Measurements from ENCODE around the gene C16orf95.
"Not testable (repeated sequence)": the region's sequence is repeated elsewhere in the genome, so short reads cannot be mapped to it uniquely, and the experiment has no call there.

The C16orf95 gene

DNA sequence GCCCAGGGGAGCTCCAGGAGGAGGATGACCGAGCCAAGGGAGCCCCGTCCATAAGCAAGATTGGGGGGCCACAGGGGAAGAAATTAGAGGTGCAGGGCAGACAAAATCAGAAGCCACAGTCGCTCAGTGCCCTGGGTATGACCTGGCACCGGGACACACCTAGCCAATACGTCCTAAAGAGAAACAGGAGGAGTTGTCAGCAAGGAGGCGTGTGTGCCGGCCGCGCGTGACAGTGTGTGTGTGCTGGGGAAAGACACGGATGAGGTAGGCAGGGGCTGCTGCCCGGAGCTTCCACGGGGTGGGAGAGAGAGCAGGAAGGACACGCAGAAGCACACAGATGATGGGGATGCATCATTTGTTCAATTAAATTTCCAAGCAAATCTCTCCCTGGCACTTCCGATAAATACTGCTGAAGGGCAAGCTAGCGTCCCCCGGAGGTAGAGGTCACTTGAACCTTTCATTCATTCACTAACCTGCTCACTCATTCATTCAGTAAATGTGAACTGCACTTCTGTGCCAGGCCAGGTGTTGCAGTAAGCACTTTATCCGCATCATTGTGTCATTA, 38.0 kb downstream of the C16orf95 start:
- no peak for DNase-seq

DNA sequence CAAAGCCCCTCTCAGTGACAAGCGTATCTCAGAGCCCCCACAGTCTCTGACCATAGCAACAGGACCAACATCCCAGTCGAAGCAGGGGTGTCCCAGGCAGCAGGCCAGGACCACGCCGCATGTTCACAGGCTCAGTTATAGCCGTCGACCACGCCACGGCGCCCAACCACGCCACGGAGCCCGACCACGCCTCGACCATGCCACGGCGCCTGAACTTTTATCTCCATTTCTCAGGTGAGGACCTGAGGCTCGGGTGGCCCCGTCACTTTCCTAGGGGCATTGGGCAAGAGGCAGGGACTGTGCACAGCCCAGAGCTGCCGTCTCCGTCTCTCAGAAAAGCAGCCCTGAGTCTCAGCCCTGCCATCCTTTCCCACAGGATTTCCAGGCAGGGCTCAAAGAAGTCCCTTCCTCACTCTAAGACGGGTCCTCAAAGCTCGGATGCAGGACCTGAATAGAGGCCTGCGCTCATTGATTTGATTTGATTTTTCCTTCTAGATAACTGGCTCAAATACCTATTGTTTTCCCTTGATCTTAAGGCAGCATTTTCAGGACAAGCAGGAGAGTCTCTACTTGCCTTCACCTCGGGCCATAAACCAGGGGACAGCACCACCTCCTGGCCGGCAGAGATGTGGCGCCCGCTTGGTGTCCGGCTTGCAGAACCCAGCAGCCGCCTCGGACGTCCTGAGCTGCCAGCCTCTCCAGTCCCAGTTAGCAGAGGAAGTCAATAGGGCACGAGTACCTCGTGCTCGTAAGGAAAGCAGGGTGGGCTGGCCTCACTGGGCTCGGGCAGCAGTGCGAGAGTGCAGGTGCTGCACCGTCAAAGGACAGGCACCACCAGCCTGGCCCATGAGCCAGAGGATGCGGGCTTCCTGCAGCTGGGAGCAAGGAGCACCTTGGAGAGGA, 38.8 kb downstream of the C16orf95 start:
- peak; percentile 58 to 62 for DNase-seq

DNA sequence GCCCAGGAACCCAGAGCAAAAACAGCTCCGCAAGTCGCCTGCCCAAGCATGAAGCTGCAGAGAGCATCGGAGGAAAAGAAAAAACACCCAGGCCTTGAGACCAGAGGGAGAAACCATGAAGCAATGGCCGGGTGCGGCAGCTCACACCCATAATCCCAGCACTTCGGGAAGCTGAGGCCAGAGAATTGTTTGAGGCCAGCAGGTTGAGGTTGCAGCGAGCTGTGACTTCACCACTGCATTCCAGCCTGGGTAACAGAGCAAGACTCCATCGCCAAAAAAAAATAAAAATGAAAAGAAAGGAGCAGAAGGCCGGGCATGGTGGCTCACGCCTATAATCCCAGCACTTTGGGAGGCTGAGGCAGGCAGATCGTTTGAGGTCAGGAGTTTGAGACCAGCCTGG, 40.3 kb downstream of the C16orf95 start:
- DNase-seq = no peak

DNA sequence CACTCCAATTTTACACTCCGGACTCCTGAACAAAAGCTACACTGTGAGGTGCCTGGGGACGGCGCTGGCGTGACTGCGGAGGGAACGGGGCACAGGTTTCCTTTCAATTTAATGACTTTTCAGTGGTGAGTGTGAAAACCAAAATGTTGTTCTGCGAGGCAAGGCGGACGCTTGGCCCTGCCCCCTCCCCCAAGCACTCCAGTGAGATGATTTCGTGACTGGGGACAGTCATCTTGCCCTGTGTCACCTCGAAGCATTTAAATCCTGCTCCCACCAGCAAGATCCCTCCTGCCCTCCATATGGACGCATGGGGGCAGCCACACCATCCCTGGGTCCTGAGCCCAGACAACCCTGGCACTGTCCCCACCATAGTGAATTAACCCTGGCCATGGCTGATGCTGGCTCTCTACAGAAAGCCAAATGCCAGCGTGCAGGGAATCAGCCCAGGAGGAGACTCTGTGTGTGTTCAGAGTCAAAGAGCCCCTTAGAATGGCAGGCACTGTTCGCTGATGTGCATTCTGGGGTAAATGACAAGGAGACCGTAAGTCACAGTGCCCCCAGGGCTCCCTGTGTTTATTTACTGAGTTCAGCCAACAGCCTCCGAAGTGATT, 41.0 kb downstream of the C16orf95 start:
- no peak for DNase-seq

DNA sequence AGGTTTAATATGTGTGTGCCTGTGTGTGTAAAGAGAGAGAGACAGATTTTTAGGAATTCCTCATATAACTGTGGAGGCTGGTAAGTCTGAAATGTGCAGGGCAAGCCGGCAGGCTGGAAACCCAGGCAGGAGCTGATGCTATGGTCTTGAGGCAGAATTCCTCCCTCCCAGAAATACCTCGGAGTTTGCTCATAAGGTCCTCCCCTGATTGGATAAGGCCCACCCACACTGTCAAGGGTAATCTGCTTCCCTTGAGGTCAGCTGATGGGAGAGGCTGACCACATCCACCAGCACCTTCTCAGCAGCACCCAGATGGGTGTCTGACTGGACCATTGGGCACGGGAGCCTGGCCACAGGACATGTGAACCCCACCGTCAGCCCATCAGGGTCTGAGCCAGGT, 42.4 kb downstream of the C16orf95 start:
- no peak for DNase-seq

DNA sequence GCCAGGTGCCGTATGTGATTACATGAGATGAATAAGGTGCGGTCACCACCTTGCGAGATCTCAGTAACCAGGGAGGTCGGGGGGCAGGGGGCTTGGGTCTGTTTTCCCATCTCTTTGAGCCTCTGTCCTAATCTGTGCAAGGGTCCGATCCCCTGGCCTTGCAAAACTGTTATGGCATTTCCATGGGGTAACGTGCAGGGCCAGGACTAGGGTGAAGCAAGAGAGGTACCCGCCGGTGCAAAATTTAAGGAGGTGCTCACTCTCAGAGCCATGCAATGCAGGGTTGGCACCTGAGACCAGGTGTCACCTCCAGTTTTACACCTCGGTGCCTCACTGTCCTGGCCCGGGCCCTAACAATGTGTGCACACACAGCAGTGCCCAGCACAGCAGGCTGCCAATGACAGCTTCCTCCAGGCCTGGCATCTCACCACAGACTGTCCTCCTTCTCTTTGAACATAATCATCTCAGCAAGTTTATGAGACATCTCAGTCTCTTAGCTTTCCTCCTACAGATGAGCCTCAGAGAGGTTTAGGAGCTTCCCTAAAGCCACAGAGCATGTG, 43.6 kb downstream of the C16orf95 start:
- DNase-seq = no peak

DNA sequence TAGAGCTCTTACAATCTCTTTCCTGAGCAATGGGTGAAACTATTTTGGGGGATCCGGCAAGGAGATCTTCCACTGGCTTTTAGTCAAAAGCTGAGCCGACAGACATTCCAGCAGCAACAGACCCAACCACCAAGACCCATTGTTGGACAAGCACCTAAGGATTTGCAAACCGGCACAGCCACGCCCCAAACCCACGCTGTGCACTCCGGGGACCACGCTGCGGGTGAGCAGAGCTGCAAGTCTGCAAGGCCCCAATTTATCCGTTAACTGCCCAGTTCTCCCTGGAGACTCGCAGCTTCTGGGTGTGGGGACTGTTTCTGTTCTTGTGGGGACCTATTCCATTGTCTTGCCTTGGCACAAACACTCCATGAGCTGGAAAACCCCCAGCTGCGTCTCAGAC, 45.9 kb downstream of the C16orf95 start:
- no peak for DNase-seq

DNA sequence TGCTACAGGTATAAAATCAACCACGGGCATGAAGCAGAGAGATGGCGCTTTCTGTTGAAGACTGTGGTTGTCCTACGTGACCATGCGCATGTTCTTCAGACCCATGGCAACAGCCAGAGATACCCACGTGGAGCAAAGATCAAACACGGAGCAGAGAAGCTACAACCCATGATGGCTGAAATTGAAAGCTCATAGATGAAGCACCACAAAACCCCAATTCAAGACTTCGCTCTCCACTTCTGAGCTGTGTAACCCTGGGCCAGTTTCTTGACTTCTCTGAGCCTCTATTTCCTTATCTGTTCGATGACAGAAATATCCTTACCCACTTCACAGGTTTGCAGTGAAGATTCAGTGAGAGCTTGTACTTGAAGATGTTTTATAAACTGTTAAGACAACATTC, 49.6 kb downstream of the C16orf95 start:
- DNase-seq = no peak

DNA sequence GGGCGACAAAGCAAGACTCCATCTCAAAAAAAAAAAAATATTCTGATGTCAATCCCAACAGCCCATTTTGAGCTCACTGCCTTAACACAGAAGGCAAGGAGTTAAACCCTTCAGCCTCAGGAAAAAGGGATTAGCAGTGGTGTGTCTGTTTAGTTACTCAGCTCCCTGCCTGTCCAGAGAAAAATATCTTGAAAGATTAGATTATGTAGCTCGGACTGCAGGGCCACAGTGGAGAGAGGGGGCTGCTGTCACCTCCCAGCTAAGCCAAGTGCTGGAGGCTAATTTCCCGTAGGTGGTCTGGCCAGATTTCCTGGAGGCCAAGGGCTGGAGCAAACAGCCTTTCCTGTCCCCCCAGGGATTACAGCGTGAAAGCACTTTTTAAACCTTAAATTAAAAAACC, 50.3 kb downstream of the C16orf95 start:
- no peak for DNase-seq

DNA sequence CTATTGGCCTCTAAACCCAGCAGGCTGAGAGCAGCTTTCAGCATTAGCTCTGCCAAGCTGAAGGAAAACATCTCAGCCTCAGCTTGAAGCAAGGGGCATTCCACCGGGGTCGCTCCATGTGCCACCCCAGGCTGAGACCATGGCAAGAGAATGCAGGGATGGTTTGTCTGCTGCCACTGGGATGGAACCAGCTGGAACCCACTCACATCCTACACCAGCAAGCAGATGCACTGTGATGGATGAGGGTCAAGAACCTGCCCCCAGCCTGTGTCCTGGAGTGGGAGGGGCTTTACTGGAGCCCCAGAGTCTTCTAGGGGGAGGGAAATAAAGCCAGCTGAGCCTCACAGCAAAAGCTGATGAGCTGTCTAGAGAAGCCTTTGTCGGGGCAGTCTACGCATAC, 51.9 kb downstream of the C16orf95 start:
- no peak for DNase-seq

DNA sequence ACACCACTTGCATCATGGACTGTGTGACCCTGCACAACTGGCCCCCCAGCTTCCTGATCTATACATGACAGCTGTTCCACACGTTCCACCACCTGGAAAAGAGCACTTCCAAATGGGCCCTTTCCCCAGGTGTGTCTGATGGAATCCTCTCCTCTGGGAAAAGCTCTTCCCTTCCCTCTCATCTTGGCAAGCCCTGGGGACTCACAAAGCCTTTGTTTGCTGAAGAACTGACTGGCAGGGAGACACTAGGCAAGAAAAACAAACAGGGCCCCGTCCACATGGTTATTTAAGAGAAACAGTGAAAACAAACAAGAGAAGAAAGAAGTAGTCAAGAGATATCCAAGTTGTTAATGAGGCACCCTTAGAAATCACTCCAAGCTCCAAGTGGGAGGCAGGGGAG, 52.6 kb downstream of the C16orf95 start:
- DNase-seq = no peak

DNA sequence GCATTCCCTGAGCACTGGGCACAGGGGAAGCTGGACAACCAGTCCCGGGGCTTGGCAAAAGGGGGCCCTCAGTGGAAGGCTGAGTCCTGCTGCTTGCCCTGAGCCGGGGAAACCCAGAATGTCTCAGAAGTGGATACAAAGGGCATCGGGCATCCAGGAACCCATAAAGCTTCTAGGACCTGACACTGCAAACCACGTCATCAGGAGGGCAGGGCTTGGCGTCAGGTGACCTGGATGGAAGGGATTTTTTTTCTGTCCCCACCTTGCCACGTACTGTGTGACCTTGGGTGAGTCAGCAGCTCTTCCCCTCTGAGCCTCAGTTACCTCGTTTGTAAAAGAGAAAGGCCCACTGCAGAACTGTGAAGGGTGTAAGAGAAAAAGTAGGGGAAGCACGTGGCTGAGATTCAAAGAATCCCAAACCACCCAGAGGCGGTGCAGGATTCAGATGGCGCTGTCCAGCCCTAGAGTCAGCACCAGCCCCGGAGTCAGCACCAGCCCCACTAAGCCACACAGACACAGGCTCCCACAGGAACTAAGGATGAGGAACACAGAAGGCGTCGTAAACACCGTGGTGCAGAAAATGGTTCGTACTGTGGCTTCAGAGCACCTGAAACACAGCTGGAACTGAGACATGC, 53.7 kb downstream of the C16orf95 start:
- DNase-seq = no peak

DNA sequence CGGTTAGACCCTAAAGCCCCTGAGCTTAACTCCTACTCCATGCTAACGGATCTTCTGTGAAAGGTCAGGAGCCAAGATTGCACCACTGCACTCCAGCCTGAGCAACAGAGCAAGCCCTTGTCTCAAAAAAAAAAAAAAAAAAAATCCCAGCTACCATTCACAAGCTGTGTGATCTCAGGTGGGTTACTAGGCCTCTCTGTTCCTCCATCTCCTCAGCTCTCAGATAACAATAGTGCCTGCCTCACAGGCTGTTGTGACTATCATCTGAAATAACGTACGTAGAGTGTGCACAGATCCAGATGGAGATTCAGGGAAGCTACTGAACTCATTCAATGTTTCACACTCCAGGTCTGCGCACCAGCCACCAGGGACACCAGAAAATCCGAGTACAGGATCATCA, 57.8 kb downstream of the C16orf95 start:
- DNase-seq = no peak

DNA sequence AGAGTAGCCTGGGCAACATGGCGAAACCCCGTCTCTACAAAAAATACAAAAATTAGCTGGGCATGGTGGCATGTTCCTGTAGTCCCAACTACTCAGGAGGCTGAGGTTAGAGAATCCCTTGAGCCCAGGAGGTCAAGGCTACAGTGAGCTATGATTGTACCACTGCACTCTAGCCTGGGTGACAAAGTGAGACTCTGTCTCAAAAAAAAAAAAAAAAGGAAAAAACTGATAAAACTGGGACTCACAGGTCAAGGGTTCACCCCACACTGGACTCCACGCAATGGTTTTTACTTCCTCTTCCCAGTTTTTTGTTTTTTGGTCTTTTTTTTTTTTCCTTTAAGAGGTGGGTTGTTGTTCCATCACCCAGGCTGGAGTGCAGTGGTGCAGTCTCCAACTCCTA, 58.5 kb downstream of the C16orf95 start:
- DNase-seq = not testable (repeated sequence)

DNA sequence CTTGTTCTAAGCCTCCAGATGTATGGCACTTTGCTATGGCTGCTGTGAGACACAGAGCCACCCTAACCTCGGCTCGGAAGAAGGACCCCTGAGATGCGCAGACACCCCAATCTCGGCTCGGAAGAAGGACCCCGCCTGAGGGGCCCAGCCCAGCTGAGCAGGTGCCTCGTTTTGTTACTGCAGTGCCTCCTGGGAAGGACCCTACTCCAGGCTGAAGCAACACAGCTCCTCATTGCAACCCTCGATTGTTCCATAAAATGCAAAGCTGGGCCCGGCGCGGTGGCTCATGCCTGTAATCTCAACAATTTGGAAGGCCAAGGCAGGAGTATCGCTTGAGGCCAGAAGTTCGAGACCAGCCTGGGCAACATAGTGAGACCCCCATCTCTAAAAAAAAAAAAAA, 61.3 kb downstream of the C16orf95 start:
- DNase-seq = no peak

DNA sequence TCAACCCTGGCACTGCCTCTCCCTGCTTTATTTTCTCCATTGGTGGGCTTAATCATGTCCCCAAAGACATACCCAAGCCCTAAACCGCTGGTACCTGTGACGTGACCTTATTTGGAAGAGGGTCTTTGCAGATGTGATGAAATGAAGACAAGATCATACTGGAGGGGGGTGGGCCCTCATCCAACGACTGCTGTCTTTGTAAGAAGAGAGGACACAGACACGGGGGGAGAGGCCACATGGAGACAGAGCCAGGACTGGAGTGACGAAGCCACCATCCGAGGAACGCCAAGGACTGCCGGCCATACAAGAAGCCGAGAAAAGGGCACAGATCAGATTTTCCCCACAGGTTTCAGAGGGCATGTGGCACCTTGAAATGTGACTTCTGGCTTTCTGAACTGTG, 62.5 kb downstream of the C16orf95 start:
- no peak for DNase-seq

DNA sequence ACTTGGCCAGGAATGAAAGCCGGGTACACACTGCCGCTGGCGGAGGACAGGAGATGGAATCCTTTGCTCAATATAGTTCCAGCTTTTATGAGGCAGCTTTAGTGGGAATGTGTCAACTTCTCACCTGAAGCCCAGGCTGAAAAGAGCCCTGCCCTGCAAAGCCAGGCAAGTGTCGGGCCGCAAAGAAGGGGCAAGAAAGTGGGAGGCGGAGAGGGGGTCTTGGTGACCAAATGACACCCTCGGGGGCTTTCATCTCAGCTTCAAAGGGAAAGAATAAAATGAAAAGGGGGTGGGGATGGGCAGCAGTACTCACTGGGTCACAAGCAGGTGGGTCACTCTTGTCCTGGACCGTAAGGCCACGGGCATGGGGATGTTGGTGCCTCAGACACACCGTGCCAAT, 62.9 kb downstream of the C16orf95 start:
- DNase-seq = no peak

DNA sequence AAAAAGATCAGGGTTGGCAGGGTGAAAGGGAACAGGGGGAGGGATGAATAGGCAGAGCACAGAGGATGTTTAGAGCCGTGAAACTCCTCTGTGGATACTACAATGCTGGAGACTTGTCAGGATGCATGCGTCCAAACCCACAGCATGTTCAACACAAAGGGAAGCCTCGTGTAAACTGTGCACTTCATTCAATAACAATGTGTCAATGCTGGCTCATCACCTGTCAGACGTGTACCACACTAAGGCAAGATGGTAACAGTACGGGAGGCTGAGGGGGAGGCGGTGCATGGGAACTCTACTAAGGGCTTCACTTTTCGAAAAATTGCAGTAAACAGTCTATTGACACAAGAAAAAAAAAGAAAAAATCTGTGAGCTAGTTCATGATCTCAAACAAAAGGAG, 63.7 kb downstream of the C16orf95 start:
- no peak for DNase-seq

Measured in hippocampal formation (tissue), 2 donors.